NCI-H2029 (cell line): Measurements from ENCODE around the gene NOS2.

Source experiments
- DNase-seq: peaks from one replicate; lab custom pipeline; 2025; lab: John Stamatoyannopoulos, UW

Gene NOS2

DNA sequence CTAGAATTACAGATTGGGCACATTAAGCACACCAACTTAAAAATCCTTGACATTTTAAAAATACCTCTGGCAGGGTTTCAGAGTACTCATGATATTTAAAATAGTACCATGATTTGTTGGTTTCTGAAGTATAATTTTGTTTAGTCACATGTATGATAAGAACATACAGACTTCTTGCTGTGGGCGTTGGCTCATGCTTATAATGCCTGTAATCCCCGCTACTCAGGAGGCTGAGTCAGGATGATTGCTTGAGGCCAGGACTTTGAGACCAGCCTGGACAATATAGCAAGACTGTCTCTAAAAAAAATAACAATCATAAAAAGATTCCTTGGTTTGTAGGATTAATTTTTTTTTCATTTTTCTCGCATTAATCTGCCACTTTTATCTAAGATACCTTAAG, 78.5 kb downstream of the NOS2 start:
- DNase-seq: no peak
